Activated naive CD4-positive, alpha-beta T cell treated with Interleukin-2 at 50 U/mL for 16 hours (primary cell): Measurements from ENCODE around the gene TRUB1.

Experiments
- DNase-seq: peaks from one replicate; pipeline ENCODE4 v3.0.0-alpha.2; 2020

TRUB1 gene

DNA sequence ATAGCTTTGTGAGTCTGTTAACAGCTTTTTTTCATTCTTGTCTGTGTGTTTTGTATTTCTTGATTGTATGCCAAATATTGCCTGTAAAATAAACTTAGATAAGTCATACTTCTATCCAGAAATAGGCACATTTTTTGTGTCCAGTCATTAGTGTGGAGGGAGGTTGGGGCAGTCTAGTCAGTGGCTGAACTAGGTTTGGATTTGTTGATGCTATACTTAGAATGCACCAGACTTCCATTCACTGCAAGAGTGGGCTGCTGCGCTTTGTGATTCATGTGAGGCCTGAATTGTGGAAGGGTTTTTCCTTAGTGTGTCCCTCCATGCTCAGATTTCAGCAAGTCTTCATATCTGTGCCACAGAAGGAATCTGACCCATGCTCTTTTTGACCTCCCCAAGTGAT is 50.0 kb downstream of the TRUB1 start:
- no peak for DNase-seq

DNA sequence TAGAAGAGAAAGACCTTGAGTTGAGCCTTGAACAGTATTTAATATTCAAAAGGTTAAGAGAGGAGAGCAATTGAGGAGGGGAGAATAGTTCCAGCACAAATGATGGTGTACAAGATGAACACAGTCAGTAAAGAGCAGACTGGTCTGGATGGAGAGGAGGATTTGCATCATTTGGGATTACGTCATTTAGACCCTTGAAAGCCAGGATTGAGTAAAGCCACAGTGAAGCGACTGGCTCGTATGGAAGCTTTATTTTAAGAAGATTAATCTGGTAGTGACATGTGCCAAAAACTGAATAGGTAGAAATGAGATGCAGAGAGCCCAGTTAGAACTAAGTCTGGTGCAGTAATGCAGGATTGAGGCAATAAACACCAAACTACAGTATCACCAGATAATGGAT is 52.6 kb downstream of the TRUB1 start:
- DNase-seq, result no peak

DNA sequence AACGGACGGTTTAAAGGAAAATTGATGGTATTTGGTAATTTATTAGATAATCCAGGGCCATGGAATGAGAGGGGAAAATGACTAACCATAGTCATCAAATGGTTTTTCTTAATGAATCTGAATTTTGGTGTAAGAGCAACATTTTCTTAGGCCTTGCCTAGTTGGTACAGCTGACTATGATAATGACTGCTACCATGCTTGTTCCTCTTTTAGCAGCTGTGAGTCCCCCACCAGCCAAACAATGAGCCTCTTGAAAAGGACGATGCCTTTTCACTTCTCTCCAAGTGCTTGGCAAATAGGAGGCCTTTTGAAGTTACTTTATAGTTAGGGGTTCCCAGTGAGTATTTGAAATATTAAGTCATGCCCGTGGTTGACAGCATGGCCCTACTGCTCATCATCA is 53.0 kb downstream of the TRUB1 start:
- DNase-seq, result no peak

DNA sequence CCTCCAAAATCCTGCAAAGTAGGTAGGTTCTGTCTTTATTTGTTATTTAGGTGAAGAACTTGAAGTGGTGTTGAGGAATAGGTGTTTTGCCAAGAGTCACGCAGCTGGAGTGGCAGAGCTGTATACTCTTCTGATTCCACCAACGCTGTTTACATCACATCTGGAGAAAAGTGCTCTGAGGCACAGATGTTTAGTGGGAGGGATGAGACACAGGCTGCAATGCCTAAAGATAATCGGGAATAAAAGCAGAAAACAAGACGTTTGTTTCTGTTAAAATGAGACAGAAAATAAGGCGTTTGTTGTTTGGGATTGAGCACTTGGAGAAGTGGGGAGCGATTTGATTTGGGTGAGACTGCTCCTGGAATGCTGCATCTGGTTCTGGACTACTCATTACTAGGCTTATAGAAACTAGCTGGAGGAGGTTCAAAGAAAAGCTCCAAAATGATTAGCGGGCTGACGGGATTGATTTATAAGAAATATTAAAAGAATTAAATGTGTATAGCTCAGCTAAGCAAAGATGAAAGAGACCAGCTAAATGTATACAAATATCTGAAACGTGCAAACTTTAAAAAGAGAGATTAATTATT is 54.3 kb downstream of the TRUB1 start:
- DNase-seq, result no peak

DNA sequence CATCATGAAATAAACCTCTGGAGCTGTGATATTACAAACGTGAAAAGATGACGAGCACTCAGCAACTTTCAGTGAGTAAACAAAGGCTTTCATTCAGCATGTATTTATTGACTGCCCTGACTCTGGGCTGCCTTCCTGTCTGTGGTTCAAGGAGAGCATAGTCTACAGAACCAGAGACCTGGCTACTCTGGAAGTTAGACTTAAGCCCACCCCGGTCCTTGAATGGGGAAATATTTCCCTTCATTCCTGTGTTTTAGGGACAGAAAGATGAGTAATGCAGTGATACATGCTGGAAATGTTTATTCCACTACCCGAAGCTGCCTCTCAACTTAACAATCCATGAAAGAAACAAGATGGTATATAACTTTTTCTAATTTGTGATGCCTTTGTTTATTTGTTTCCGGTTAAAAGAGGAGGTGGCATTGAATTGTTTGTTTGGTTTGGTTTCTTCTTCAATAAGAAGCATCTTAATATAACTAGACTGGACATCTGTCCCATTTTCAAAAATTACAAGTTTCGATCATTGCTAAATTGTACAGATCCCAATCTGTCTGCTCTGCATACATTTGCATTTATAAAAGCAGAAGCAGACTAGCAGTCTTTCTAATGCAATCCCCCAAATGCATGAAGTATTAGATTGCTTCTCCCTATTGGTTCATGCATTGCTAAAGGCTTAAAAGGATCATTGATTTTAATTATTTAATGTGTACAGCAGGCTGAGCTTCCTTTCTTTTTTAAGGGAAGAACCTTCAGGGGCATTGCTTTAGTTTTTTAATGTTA is 57.7 kb downstream of the TRUB1 start:
- DNase-seq, result no peak

DNA sequence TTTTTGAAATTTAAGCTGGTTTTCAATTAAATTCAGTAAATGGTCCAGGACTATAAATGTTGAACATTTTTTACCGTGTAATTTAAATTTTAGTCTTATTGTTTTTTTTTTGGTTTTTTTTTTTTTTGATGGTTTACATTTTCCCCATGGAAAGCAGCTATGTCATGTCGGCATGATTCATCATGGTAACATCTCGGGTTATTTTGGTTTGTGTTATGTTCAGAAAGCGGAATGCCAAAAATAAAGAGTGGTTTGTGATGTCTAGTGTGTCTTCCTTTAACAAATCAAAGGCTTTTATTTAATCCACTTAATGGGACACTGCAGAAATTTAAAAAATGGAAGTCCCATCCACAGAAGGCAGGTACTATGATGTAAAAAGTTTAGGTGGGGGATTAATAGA is 58.5 kb downstream of the TRUB1 start:
- no peak for DNase-seq

DNA sequence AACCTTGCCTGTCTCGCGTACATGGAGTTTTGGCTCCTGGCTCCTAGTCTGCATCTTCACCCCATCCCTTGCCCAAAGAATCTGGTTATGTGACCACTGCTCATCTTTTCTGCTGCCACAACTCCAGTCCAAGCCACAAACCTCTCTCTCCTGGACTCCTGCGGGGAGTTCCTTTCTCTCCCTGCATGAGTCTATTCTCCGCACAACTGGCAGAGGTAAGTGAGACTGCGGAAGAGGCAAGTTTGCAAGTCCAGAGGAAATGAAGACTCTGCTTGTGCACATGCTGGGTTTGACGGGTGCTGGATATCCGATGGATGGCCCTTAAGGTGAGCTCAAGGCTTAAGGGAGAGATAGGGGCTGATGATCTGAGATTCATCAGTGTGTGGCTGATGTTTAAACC is 61.0 kb downstream of the TRUB1 start:
- DNase-seq, result no peak

DNA sequence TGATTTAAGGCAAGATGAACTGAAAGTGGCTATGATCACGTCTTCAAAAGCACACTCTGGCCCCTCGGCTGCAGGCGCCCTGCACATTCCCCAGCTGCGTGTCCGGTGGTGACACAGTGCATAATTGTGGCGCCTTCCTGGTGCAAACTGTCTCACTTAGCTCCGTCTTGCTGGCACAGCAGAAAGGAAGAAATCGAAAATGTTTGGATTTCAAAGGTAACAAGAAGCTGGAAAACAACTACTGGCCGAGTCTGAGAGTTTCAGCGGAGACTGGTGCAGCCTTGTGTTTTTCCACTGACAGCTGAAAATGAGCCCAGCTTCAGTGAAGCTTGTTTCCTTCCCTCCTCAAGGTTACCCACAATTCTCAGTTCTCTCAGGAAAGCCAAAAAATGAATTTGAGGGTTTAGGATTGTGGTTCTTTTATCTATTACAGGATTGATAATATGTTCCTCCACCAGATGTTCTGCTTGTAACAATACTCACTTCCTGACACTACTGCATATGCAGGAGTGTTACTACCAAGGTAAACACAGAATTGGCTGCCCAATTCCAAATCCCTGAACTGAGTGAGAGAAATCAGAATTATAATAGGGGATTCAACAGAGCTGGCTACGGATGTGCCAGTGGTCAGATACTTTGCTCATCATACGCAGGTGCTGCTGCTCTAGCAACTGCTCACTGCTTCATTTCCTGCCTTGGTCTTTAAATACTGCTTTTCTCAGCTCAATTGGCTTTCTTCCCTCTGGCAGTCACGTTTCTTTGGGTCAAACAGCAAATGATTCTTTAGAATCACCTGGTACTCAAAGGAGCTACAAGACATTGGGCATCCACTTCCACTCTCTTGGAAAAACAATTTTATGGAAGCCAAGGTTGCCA is 63.7 kb downstream of the TRUB1 start:
- DNase-seq, result no peak

DNA sequence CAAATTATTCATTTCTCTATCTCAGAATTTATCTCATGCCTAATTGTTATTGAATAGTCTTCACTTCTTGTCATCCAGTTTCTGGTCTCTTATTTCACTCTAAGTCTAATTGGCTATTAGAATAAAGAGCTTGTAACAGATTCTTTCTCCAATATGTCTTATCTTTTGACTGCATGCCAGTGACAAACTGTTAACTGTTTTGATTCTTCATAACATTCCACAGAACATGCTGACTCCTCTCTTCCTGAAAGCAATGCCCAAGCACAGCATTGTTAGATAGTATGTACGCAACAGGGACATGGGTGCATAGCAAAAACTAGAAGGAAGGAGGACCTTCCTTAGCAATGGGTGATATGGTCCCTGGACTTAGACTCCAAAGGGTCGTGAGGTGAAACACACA is 65.4 kb downstream of the TRUB1 start:
- DNase-seq, result no peak

DNA sequence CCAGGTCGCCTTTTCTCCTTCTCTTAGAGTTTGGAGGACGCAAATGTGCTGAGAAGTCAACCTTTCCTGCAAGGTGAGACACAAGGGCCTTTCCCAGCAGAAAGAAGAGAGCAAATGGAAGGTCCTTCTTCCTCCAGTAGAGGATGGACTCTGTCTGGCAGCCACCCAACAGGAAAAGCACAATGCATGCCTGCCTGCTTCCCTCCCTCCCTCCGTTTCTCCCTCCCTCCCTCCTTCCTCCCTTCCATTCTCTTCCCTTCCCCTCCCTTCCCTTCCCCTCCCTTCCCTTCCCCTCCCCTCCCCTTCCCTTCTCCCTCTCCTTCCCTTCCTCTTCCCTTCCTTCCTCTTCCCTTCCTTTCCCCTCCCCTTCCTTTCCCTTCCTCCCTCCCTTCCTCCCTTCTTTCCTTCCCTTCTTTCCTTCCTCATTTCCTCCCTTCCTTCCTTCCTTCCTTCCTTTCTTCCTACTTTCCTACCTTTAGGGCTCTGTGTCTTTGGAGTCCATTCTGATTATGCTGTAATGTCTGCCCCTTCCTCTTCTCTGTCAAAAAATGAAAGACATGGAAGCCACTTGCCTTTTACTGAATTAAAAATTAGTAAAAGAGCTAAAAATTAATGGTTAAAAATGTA is 66.4 kb downstream of the TRUB1 start:
- no peak for DNase-seq

DNA sequence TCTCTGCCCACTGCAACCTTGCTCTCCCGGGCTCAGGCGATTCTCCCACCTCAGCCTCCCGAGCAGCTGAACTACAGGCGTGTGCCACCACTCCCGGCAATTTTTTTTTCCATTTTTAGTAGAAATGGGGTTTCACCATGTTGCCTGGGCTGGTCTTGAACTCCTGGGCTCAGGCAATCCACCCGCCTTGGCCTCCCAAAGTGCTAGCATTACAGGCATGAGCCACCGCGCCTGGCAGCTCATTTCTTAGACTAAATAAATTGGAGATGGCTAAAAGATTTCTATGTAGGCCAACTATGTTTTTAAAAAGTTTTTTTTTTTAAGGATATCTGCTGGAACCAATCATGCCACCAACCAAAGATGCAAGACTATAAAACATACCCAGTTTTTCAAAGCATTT is 67.8 kb downstream of the TRUB1 start:
- no peak for DNase-seq

DNA sequence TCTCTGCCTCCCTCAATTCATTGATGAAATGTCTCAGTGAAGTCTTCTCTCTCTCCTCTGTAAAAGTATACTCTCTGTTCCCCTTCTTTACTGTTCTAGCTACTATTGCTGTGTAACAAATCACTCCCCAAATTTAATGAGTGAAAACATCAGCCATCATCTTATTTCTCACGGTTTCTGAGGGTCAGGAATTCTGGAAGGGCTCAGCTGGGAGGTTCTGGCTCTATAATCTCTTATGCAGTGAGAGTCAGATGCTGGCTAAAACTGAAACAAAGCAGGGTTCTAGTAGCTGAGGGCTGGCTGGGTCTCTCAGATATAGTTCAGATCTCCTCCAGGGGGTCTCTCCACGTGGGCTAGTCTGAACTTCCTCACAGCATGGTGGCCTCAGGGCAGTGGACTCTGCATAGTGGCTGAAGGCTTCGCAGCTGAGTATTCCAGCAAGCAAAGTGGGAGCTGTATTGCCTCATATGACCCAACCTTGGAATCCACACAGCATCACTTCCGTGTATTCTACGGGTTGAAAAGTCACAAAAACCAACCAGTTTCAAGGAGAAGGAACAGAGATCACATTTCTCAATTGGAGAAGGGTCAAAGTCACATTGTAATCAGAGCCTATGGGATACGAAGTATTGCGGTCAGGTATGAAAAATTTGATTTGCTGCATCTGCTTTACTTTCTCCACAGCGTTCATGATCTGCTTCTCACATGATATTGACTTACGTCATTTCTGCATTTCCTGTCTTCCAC is 80.4 kb downstream of the TRUB1 start:
- no peak for DNase-seq

DNA sequence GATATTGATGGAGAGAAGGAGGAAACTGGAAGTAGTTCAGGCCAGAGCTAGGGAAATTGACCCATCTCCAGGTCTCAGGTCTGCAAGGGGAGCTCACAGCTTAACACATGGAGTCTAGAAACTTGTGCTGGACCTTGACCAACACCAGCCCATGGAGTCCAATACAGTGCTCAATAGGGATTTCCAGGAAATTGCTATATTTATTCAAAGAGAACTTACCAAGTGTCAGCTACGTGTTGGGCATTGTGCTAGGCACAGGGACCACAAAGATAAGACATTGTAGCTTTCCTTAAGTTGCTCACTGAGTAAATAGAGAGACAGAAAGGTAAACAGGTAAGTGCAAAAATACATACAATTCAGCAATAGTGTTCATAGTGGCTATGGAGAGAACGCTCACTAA is 82.5 kb downstream of the TRUB1 start:
- no peak for DNase-seq

DNA sequence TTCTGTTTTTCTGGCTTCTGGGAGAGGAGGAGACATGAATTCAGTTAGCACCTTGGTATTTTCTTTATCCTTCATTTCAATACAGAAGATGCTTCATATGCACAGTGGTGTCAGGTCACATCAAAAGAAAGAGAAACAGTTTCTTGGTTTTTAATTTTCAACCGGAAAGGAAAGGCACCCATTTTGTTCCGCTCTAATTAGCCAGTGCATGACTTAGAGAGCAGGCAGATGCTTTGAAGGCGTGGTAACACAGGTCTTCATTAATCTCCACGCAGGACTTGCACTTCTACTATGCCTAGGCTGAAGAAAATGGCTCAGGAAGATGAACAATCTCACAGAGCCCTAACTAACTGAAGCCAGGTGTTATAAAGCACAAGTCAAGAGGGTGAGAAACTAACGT is 84.7 kb downstream of the TRUB1 start:
- DNase-seq, result no peak

DNA sequence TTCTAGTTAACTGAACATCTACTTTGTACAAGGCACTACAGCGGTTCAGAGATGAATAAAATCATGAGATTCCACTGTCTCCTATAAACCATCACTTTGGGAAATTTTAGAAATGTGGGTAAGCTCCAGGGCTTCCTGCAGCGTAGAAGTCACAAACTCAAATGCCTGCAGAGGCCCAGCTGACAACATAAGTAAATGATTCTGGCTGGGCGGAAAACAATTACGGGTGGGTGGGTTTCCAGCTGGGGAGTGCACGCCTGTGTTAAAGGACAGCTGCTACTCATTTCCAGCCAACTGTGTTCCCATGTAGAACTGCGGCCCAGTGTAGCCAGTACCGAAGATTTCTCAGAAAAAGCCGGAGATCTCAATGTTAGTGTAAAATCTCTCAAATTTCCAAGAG is 85.7 kb downstream of the TRUB1 start:
- DNase-seq, result no peak

DNA sequence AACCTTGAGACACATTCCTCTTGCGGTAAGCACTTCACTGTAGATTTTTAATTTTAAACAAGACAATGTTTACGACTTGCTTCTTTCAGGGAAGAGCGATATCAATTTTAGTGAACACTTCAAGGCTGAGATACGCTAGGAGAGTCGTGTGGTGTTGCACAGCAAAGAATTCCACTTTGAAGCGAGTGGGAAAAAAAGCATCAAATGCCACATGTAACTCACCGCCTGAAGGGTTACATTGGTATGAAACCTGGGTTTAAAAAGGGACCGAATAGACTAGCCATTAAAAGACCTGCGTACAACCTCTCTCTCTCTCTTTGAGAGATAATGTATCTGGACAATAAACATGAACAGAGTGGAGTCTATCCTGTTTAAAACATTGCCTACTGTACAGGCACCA is 86.4 kb downstream of the TRUB1 start:
- DNase-seq, result no peak

DNA sequence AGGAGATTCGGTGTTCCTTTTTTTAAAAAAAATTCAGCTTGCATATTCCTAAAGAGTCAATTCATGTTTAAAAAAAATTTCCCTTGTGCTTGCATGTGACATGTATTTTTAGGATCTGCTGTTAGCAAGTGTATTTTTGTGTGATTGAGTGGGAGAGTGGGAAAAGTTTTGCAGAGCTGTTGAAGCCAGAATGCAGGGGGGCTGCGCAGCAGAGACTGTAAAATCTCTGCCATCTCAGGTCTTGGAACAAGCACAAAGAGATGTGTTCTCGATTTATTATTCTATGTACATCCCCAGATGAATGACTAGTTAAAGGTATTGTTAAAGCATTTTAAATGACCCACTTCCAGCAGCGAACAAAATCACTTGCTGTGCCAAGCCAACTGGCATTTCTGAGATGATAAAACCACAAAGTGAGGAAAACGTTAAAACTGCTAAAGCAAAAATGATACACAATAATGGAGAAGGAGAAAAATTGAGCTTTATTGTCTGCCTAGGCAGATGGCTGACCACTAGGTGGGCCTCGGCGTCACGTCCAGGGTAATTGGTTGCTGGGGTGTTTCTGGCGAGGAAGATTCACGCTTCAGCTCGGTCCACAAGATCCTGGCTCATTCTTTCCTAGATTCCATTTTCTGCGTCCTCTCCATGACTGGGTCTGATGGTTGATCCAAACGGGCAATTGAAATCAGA is 88.2 kb downstream of the TRUB1 start:
- no peak for DNase-seq

DNA sequence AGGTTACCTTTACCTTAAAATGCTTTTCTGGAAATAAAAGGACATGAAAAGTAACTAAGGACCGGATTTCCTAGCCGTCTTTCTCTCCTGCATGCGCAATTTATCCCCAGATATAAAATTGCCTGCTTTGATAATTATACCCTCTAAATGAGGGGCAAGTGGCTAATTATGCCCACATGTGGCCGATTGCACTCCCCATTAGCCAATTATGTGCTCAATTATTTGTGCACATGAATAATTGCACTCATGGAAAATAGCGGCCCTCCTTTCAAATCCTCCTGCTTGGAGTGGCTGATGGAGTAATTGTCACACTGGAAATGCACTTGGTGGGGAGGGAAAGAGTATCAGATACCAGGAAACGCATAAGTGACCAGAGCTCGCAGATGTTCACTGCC is 88.7 kb downstream of the TRUB1 start:
- no peak for DNase-seq
